ENCODE results near the gene HTR3C. TPM values are rescaled to one million over a fixed set of nuclear protein-coding genes. Genes with fewer than 3 reads are reported as not detected.

The HTR3C gene
- total RNA-seq (2022; extraction: Qiagen RNA extraction), result not detected in 5 replicates

GRCh38 chr3:184052767-184053166 lies at the start of gene HTR3C:
TSS of gene HTR3C (plus strand) at chr3:184053047. CDS start at chr3:184053081, 34 bp downstream.

DNA sequence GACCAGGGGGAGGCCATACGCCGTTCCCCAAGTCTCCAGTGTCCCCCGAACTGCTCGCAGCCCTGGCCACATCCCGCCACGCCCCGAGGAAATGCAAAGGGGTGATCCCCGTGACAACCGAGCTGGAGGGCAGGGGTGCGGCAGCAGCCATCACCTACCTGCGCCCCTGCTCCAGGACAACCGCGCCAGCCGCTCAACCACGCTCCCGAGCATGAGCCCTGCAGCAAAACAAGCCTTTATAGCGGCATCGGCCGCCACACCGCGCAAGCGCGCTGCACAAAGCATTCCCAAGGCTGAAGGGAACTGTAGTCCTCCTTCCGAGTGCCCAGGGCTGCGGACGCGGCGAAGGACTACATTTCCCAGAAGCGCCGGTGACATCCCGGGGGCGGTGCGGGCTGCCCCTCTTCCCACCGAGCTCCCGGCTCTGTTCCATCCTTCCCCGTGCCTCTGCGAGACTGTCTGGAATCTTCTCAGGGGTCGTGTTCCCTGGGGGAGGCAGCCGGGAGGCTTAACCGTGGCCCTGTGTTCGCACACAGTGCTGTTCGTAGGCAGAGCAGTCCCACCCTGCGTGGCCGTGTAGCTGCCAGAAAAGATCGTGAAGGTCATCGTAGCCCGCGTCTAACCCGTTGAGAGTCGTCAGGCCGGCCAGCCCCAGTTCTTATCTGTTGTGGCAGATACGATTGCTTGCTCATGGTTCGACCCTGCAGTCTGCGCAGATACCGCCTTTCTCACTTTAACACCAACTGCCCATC lies 35.0 kb upstream of the HTR3C start, which contains the start of gene ABCC5:
Gene ABCC5, minus strand, starts transcription at position 213 of the 752 bp plus-strand sequence. CDS start 3,492 bp downstream, outside the sequence.

GRCh38 chr3:184031187-184031792 lies 21.6 kb upstream of the HTR3C start, which contains the start of gene HTR3D:
TSS of gene HTR3D (plus strand) at chr3:184031742. CDS start at chr3:184031742, 0 bp downstream.

DNA sequence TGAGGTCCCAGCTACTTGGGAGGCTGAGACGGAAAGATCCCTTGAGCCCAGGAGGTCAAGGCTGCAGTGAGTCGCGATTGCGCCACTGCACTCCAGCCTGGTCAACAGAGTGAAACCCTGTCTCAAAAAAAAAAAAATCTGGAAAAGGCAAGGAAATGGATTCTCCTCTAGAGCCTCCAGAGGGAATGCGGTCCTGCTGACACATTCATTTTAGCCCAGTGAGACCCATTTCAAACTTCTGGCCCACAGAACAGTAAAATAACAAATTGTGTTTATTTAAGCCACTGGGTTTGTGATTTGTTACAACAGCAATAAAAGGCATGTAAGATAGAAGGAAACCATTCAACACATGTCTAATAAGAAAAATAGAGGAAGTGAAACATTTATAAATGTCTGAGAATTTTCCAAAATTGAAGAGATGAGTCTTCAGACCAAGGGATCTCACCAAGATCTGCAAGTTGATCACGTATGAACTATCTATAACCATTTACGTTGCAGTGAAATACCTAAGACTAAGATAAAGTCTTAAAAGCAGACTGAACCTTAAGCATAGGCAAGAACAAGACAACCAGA lies 44.0 kb downstream of the HTR3C start, which contains the start of gene HTR3E:
Gene HTR3E, plus strand, starts transcription at position 254 of the 573 bp plus-strand sequence. CDS start 466 bp downstream, outside the sequence.

Other genes with a start within 250 kb of the HTR3C start
- gene MAP6D1, start 227.5 kb upstream of the HTR3C start, total RNA-seq (2022; extraction: Qiagen RNA extraction), result 5.6 to 7.2 TPM (median 6.6 TPM) in 5 replicates
- gene PARL, start 168.2 kb upstream of the HTR3C start, total RNA-seq (2022; extraction: Qiagen RNA extraction), result 58.2 to 74.9 TPM (median 66.4 TPM) in 5 replicates
- gene ABCC5, start 35.2 kb upstream of the HTR3C start, total RNA-seq (2022; extraction: Qiagen RNA extraction), result 13.2 to 17.8 TPM (median 15.7 TPM) in 5 replicates
- not detected in 5 replicates for gene HTR3D, start 21.3 kb upstream of the HTR3C start, total RNA-seq (2022; extraction: Qiagen RNA extraction)
- not detected in 5 replicates for gene HTR3E, start 44.0 kb downstream of the HTR3C start, total RNA-seq (2022; extraction: Qiagen RNA extraction)
- gene EIF2B5, start 82.3 kb downstream of the HTR3C start, total RNA-seq (2022; extraction: Qiagen RNA extraction), result 27.1 to 29.4 TPM (median 28.7 TPM) in 5 replicates
- 19.5 to 26.2 TPM (median 23.2 TPM) in 5 replicates for gene DVL3, start 102.3 kb downstream of the HTR3C start, total RNA-seq (2022; extraction: Qiagen RNA extraction)
- 291 to 307 TPM (median 298 TPM) in 5 replicates for gene AP2M1, start 121.8 kb downstream of the HTR3C start, total RNA-seq (2022; extraction: Qiagen RNA extraction)
- gene ABCF3, start 133.2 kb downstream of the HTR3C start, total RNA-seq (2022; extraction: Qiagen RNA extraction), result 29.7 to 35.9 TPM (median 33.4 TPM) in 5 replicates
- 0.25 to 0.60 TPM (median 0.40 TPM) in 5 replicates for gene VWA5B2, start 176.5 kb downstream of the HTR3C start, total RNA-seq (2022; extraction: Qiagen RNA extraction)
- 59.2 to 80.4 TPM (median 71.4 TPM) in 5 replicates for gene ALG3, start 195.9 kb downstream of the HTR3C start, total RNA-seq (2022; extraction: Qiagen RNA extraction)
- 8.8 to 13.1 TPM (median 11.3 TPM) in 5 replicates for gene EEF1AKMT4, start 196.6 kb downstream of the HTR3C start, total RNA-seq (2022; extraction: Qiagen RNA extraction)
- gene CAMK2N2, start 208.5 kb downstream of the HTR3C start, total RNA-seq (2022; extraction: Qiagen RNA extraction), result 0.78 to 1.7 TPM (median 1.4 TPM) in 5 replicates
- not detected in 5 replicates for gene ECE2, start 223.0 kb downstream of the HTR3C start, total RNA-seq (2022; extraction: Qiagen RNA extraction)
- 284 to 383 TPM (median 293 TPM) in 5 replicates for gene PSMD2, start 246.2 kb downstream of the HTR3C start, total RNA-seq (2022; extraction: Qiagen RNA extraction)

All from A549 treated with Hydrocortisone at 1 μM for 4 hours (cell line).